ENCODE results near the gene PER1. TPM values are rescaled to one million over a fixed set of nuclear protein-coding genes. Genes with fewer than 3 reads are reported as not detected.

Gene PER1
- total RNA-seq, 4 donors from 2014 or later, result 55.9 to 211 (median 109) TPM

DNA sequence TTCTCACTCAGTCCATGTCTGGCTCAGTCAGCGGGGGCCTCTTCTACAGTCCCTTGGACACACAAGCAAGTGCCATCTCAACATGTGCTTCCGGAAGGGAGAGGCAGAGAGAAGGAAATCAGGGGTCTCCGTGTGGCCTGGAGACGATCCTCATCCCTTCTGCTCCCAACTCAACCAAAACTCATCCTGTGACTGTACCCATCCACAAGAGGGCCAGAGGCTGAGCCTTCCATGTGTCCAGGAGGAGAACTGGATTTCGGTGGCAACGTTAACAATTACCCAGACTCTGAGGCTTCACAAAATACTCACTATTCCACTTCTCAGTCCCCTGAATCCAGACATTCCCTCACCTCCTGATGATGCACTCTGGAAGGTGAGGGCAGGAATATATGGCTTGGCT lies 56.8 kb downstream of the PER1 start:
- in situ Hi-C loops (cut with MboI; ENCODE audit: low pct_ligation_motif_present in 1 of 4, low pct_unique_long_range_greater_than_20kb in 1 of 4, low sequenced_read_pairs in 3 of 4), result loop anchor here in 2 of 4 donors (25.0 kb wide), 1 partner anchor 217 kb away; the partner anchor contains the start of gene ARHGEF15 (in 2 of the 2)
- TF ChIP-seq EP300 (IDR thresholded peaks at IDR 0.05; ENCODE audit: low read depth) (no peak), POLR2A (IDR thresholded peaks at IDR 0.05) (no peak), POLR2AphosphoS5 (IDR thresholded peaks at IDR 0.05) (no peak)
- TF ChIP-seq, protein P1, sequence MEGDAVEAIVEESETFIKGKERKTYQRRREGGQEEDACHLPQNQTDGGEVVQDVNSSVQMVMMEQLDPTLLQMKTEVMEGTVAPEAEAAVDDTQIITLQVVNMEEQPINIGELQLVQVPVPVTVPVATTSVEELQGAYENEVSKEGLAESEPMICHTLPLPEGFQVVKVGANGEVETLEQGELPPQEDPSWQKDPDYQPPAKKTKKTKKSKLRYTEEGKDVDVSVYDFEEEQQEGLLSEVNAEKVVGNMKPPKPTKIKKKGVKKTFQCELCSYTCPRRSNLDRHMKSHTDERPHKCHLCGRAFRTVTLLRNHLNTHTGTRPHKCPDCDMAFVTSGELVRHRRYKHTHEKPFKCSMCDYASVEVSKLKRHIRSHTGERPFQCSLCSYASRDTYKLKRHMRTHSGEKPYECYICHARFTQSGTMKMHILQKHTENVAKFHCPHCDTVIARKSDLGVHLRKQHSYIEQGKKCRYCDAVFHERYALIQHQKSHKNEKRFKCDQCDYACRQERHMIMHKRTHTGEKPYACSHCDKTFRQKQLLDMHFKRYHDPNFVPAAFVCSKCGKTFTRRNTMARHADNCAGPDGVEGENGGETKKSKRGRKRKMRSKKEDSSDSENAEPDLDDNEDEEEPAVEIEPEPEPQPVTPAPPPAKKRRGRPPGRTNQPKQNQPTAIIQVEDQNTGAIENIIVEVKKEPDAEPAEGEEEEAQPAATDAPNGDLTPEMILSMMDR (IDR thresholded peaks at IDR 0.05), result no peak
- H3K4me1 ChIP-seq, result no peaks in the 10 kb centered on the region
- intact Hi-C loops (cut with DNase I; ENCODE audit: low total_unique reads), result no loop called here
- 82% methylated on average over 6 of the region's 6 CpGs; no CpG with 5 or more reads in 1 of the 2 donors for WGBS, 2 donors (ENCODE audit: low coverage in 1 of 2)
- no peak for DNase-seq
- H3K4me3 ChIP-seq, result no peak overlapping the region
- no peaks in the 10 kb centered on the region for H3K9me3 ChIP-seq
- H3K36me3 ChIP-seq, result no peaks in the 10 kb centered on the region
- H3K27ac ChIP-seq, result no peak overlapping the region
- peaks cover 9% of the 10 kb centered on the region for H3K27me3 ChIP-seq

DNA sequence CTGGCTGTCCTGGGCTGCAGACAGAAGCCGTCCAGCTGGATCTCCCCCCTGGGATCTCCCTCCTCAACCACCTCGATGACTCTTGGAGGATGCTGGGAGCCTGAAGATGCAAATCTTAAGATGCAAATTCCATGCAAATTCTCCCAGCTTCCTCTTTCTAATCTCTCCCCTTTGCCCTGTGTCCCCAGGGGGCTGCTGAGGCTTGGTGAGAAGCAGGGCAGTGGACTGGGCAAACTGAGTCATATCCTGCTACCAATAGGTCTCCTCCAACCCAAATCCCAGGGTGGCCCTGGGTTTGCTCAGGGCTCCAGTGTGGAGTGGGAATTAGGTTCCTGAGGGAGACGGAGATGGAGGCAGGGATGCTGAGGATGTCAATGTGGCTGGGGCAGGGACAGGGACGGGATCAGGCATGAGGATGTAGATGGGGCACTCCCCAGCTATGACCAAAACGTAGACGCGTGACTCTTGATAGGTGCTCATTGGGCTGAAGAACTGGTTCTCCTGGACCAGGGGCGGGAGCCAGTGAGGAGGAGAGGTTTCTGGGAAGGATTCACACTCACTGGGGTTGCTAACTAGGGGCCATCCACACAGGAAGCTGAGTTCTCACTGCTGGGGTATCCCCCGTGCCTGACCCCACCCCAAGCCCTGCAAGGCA lies 61.0 kb downstream of the PER1 start:
- Histone ChIP-seq H3K27me3 (peaks cover 35% of the 10 kb centered on the region), H3K9me3 (no peaks in the 10 kb centered on the region), H3K36me3 (no peaks in the 10 kb centered on the region), H3K4me1 (no peaks in the 10 kb centered on the region), H3K4me3 (no peak overlapping the region), H3K27ac (no peak overlapping the region)
- TF ChIP-seq POLR2A (IDR thresholded peaks at IDR 0.05) (no peak), EP300 (IDR thresholded peaks at IDR 0.05; ENCODE audit: low read depth) (no peak), POLR2AphosphoS5 (IDR thresholded peaks at IDR 0.05) (no peak)
- TF ChIP-seq, protein P1 (IDR thresholded peaks at IDR 0.05), result no peak
- DNase-seq, result no peak
- in situ Hi-C loops (cut with MboI; ENCODE audit: low pct_ligation_motif_present in 1 of 4, low pct_unique_long_range_greater_than_20kb in 1 of 4, low sequenced_read_pairs in 3 of 4), result loop anchor here in 2 of 4 donors (25.0 kb wide), 1 partner anchor 221 kb away; the partner anchor contains the start of gene ARHGEF15 (in 2 of the 2)
- intact Hi-C loops (cut with DNase I; ENCODE audit: low total_unique reads), result no loop called here
- WGBS, 2 donors (ENCODE audit: low coverage in 1 of 2), result 41% methylated on average over 9 of the region's 9 CpGs; no CpG with 5 or more reads in 1 of the 2 donors

Other genes starting within 250 kb of the PER1 start
- 1 to 10 TPM in 2 of 4 donors, under 1 TPM in 1, not detected in 1; 0.75 to 3.4 (median 2.7) TPM for gene RNF227, start 236.1 kb downstream of the PER1 start, total RNA-seq
- 1 to 10 TPM in 1 of 4 donors, under 1 TPM in 2, not detected in 1; 0.40 to 1.6 (median 0.82) TPM for gene KCNAB3, start 222.5 kb downstream of the PER1 start, total RNA-seq
- gene TRAPPC1, start 220.5 kb downstream of the PER1 start, total RNA-seq, result 10 to 100 TPM; 42.7 to 70.9 (median 68.8) TPM
- 10 to 100 TPM; 22.7 to 62.1 (median 31.6) TPM for gene CNTROB, start 220.2 kb downstream of the PER1 start, total RNA-seq
- under 1 TPM in 1 of 4 donors, not detected in 3; 0.14 TPM for gene GUCY2D, start 149.8 kb downstream of the PER1 start, total RNA-seq
- 10 to 100 TPM in 1 of 4 donors, 1 to 10 TPM in 3; 3.3 to 44.4 (median 5.4) TPM for gene ALOX15B, start 113.3 kb downstream of the PER1 start, total RNA-seq
- gene ALOX12B, start 64.7 kb downstream of the PER1 start, total RNA-seq, result not detected
- gene ALOXE3, start 33.9 kb downstream of the PER1 start, total RNA-seq, result under 1 TPM in 1 of 4 donors, not detected in 3; 0.79 TPM
- not detected for gene HES7, start 28.3 kb downstream of the PER1 start, total RNA-seq
- gene VAMP2, start 10.5 kb upstream of the PER1 start, total RNA-seq, result 10 to 100 TPM; 20.9 to 49.4 (median 30.1) TPM
- 10 to 100 TPM in 2 of 4 donors, 1 to 10 TPM in 2; 1.5 to 74.6 (median 18.3) TPM for gene TMEM107, start 24.0 kb upstream of the PER1 start, total RNA-seq
- 10 to 100 TPM in 3 of 4 donors, 1 to 10 TPM in 1; 3.2 to 17.1 (median 12.7) TPM for gene BORCS6, start 37.8 kb upstream of the PER1 start, total RNA-seq
- 1 to 10 TPM; 2.2 to 8.6 (median 5.6) TPM for gene AURKB, start 58.2 kb upstream of the PER1 start, total RNA-seq
- 100 to 1,000 TPM in 1 of 4 donors, 10 to 100 TPM in 3; 19.9 to 139 (median 31.7) TPM for gene CTC1, start 95.7 kb upstream of the PER1 start, total RNA-seq
- gene PFAS, start 96.9 kb upstream of the PER1 start, total RNA-seq, result 10 to 100 TPM in 2 of 4 donors, 1 to 10 TPM in 1, under 1 TPM in 1; 0.75 to 24.9 (median 8.9) TPM
- gene RANGRF, start 136.3 kb upstream of the PER1 start, total RNA-seq, result 10 to 100 TPM in 3 of 4 donors, 1 to 10 TPM in 1; 8.4 to 47.1 (median 14.6) TPM
- gene SLC25A35, start 143.0 kb upstream of the PER1 start, total RNA-seq, result 10 to 100 TPM in 1 of 4 donors, 1 to 10 TPM in 3; 2.2 to 27.7 (median 4.2) TPM
- 10 to 100 TPM in 2 of 4 donors, 1 to 10 TPM in 1, under 1 TPM in 1; 0.96 to 18.3 (median 6.6) TPM for gene ARHGEF15, start 157.8 kb upstream of the PER1 start, total RNA-seq
- not detected for gene ODF4, start 187.4 kb upstream of the PER1 start, total RNA-seq
- 1,000 to 10,000 TPM in 3 of 4 donors, 100 to 1,000 TPM in 1; 714 to 2,921 (median 2,064) TPM for gene RPL26, start 230.8 kb upstream of the PER1 start, total RNA-seq
- not detected for gene RNF222, start 245.4 kb upstream of the PER1 start, total RNA-seq

Measured in transverse colon (tissue), 4 donors.